IMR-90 (cell line): ENCODE results near the gene YPEL2. TPM values are rescaled to one million over a fixed set of nuclear protein-coding genes. Genes with fewer than 3 reads are reported as not detected.

Experiments
- ATAC-seq: fragments of 200-7000 bp; cut with Tn5 transposase; 2 replicates; pipeline ENCODE4 v1.9.1; 2020; ENCODE audit warnings: low read depth, mild to moderate bottlenecking, moderate library complexity
- BruUV-seq: library from RNA; stranded (reverse); fragments of 400-500 nt; replicated peaks from 2 replicates; lab custom pipeline; 2021; lab: Mats Ljungman, UMichigan
- CTCF ChIA-PET: fragments of 300-600 bp; formaldehyde crosslinking; extraction: SDS; loops from one replicate; lab custom pipeline; 2021; ENCODE audit warnings: antibody characterized with exemption; lab: Yijun Ruan, JAX
- POLR2A ChIA-PET: fragments of 300-600 bp; sonication (Branson Sonifier 250); formaldehyde crosslinking; loops from one replicate; lab custom pipeline; 2022; ENCODE audit warnings: antibody characterized with exemption; ENCODE audit not compliant: unreplicated experiment; lab: Charles Lee
- DNase-seq: peaks from one replicate; pipeline ENCODE4 v3.0.0; 2013
- H2AFZ ChIP-seq: replicated peaks from 2 replicates; pipeline ENCODE3; 2013; ENCODE audit warnings: low read length, mild to moderate bottlenecking; ENCODE audit not compliant: poor library complexity
- H2AK5ac ChIP-seq: 2 replicates; pipeline ENCODE4 v1.6.1; 2013; ENCODE audit warnings: low read depth, low read length, inconsistent platforms
- H2AK9ac ChIP-seq: replicated peaks from 2 replicates; pipeline ENCODE3; 2013; ENCODE audit warnings: mild to moderate bottlenecking, low read depth, low read length, moderate library complexity; ENCODE audit not compliant: poor library complexity
- H2BK120ac ChIP-seq: 2 replicates; pipeline ENCODE4 v1.6.1; 2013; ENCODE audit warnings: low read depth, low read length, inconsistent platforms
- H2BK15ac ChIP-seq: 3 replicates; pipeline ENCODE4 v1.6.1; 2013; ENCODE audit warnings: low read depth, low read length, inconsistent platforms
- H2BK20ac ChIP-seq: 2 replicates; pipeline ENCODE4 v1.6.1; 2013; ENCODE audit warnings: low read depth, mild to moderate bottlenecking, inconsistent platforms, low read length, moderate library complexity
- H2BK5ac ChIP-seq: 2 replicates; pipeline ENCODE4 v1.6.1; 2013; ENCODE audit warnings: mild to moderate bottlenecking, low read depth, low read length, inconsistent platforms; ENCODE audit not compliant: poor library complexity, severe bottlenecking
- H3K14ac ChIP-seq: replicated peaks from 2 replicates; pipeline ENCODE4 v1.6.1; 2013; ENCODE audit warnings: low read depth, low read length, inconsistent platforms
- H3K18ac ChIP-seq: 2 replicates; pipeline ENCODE4 v1.6.1; 2013; ENCODE audit warnings: low read depth, low read length, control low read depth
- H3K23ac ChIP-seq: 2 replicates; pipeline ENCODE4 v1.6.1; 2013; ENCODE audit warnings: low read depth, low read length, inconsistent platforms
- H3K27ac ChIP-seq: 2 replicates; pipeline ENCODE4 v1.5.1; 2013; ENCODE audit warnings: mild to moderate bottlenecking, control low read depth, low read length; ENCODE audit not compliant: insufficient read depth
- H3K27me3 ChIP-seq: 2 replicates; pipeline ENCODE4 v1.6.1; 2013; ENCODE audit warnings: low read length; ENCODE audit not compliant: control insufficient read depth, insufficient read depth
- H3K36me3 ChIP-seq: 2 replicates; pipeline ENCODE4 v1.6.1; 2013; ENCODE audit warnings: low read length, mixed read lengths; ENCODE audit not compliant: control insufficient read depth, insufficient read depth
- H3K4ac ChIP-seq: 2 replicates; pipeline ENCODE4 v1.6.1; 2013; ENCODE audit warnings: low read depth, low read length, inconsistent platforms
- H3K4me1 ChIP-seq: 2 replicates; pipeline ENCODE4 v1.6.1; 2013; ENCODE audit warnings: low read length, mixed read lengths; ENCODE audit not compliant: control insufficient read depth, insufficient read depth
- H3K4me2 ChIP-seq: 2 replicates; pipeline ENCODE4 v1.6.1; 2013; ENCODE audit warnings: low read depth, mild to moderate bottlenecking, control low read depth, low read length, moderate library complexity
- H3K4me3 ChIP-seq: 2 replicates; pipeline ENCODE4 v1.5.1; 2013; ENCODE audit warnings: low read depth, mild to moderate bottlenecking, control low read depth, low read length, moderate library complexity; ENCODE audit not compliant: insufficient read depth
- H3K56ac ChIP-seq: 2 replicates; pipeline ENCODE4 v1.6.1; 2013; ENCODE audit warnings: low read length, inconsistent platforms; ENCODE audit not compliant: insufficient read depth; ENCODE audit errors: extremely low read depth
- H3K79me1 ChIP-seq, 2 experiments: 2 replicates each; pipeline ENCODE4 v1.6.1; 2013; ENCODE audit warnings: low read length in 2 of 2, inconsistent platforms in 1 of 2, low read depth in 1 of 2
- H3K9ac ChIP-seq: 2 replicates; pipeline ENCODE4 v1.6.1; 2013; ENCODE audit warnings: low read depth, low read length, control low read depth
- H3K9me1 ChIP-seq: 2 replicates; pipeline ENCODE4 v1.6.1; 2013; ENCODE audit warnings: low read length, inconsistent platforms; ENCODE audit not compliant: insufficient read depth
- H3K9me3 ChIP-seq: 2 replicates; pipeline ENCODE4 v1.6.1; 2013; ENCODE audit warnings: low read length; ENCODE audit not compliant: control insufficient read depth, insufficient read depth
- H4K20me1 ChIP-seq: 2 replicates; pipeline ENCODE4 v1.6.1; 2013; ENCODE audit warnings: low read length, inconsistent platforms; ENCODE audit not compliant: insufficient read depth
- H4K5ac ChIP-seq: 2 replicates; pipeline ENCODE4 v1.6.1; 2013; ENCODE audit warnings: mild to moderate bottlenecking, low read depth, low read length, control low read depth
- H4K8ac ChIP-seq, 2 experiments: 2 replicates each; pipeline ENCODE4 v1.6.1; 2013; ENCODE audit warnings: low read depth in 2 of 2, low read length in 2 of 2, control low read depth in 1 of 2, inconsistent platforms in 1 of 2
- H4K91ac ChIP-seq: 2 replicates; pipeline ENCODE4 v1.6.1; 2013; ENCODE audit warnings: low read depth, low read length, inconsistent platforms; ENCODE audit not compliant: insufficient read depth
- BHLHE40 ChIP-seq: fragments of 150-350 bp; IDR thresholded peaks from 2 replicates; pipeline ENCODE4 v1.6.1; 2016; ENCODE audit warnings: mild to moderate bottlenecking, low read depth, low read length
- CEBPB ChIP-seq: IDR thresholded peaks from 2 replicates; pipeline ENCODE4 v1.6.1; 2012; ENCODE audit warnings: low read depth, low read length, improper control_type of control experiment
- WGBS, 2 experiments: methylation state at CpG; one replicate each; pipeline versions ENCODE4 v1.1.5 to v1.1.7; 2013; ENCODE audit warnings: missing lambda C conversion rate in 2 of 2; ENCODE audit not compliant: insufficient read length in 1 of 2; ENCODE audit errors: extremely low coverage in 2 of 2; 5-methylcytosine and 5-hydroxymethylcytosine counted together
- dilution Hi-C: fragments of 300-500 bp; cut with HindIII; formaldehyde crosslinking; loops from one replicate; pipeline ENCODE4 v1.14.3; 2018; ENCODE audit warnings: low sequenced_read_pairs; ENCODE audit not compliant: unreplicated experiment
- in situ Hi-C: fragments of 300-500 bp; cut with MboI; formaldehyde crosslinking; loops from 3 replicates; pipeline ENCODE4 v1.14.3; 2019; ENCODE audit warnings: low sequenced_read_pairs, inconsistent platforms, mixed read lengths
- intact Hi-C: fragments of 100-400 bp; cut with micrococcal nuclease; formaldehyde crosslinking; loops from 2 replicates; pipeline ENCODE4 v1.10.0; 2022
- polyA plus RNA-seq, 3 experiments: library from polyadenylated mRNA; depleted of rRNA; stranded (reverse); fragments of >200 nt; gene quantifications; 2 replicates each; pipeline ENCODE4 v1.2.3, GENCODE V29; 2012; ENCODE audit warnings: low replicate concordance in 1 of 3
- total RNA-seq: library from RNA; depleted of rRNA; stranded (reverse); fragments of >200 nt; gene quantifications from 2 replicates; pipeline ENCODE4 v1.2.3, GENCODE V29; 2012

Gene YPEL2
- total and polyA plus RNA-seq, 2 of the 4 experiments (the other 2 are of a cell fraction): 2.3 to 3.4 TPM

- Histone ChIP-seq H3K27ac (peak overlapping the region; percentile 62; the same call in 1 of the 2 replicates), H2AK9ac (no peak overlapping the region), H3K4ac (peak overlapping the region; percentile 70), H3K4me3 (no peak overlapping the region), H3K4me1 (peaks cover 31% of the 10 kb centered on the region), H2BK5ac (peak overlapping the region; percentile 68), H3K79me1 (no peaks in the 10 kb centered on the region; a peak in 1 of 4 replicates), H2AK5ac (0 out of 2 replicates have a peak overlapping the region, but pooled peaks have one; percentile 62), H4K20me1 (peaks cover 11% of the 10 kb centered on the region; the same call in 1 of the 2 replicates), H3K18ac (peak overlapping the region; percentile 75), H3K56ac (no peak overlapping the region), H4K5ac (peak overlapping the region; percentile 60; the same call in 1 of the 2 replicates), H3K9me1 (peaks cover 11% of the 10 kb centered on the region), H2BK15ac (0 out of 3 replicates have a peak overlapping the region, but pooled peaks have one; percentile 34), H3K9ac (no peak overlapping the region), H3K36me3 (no peaks in the 10 kb centered on the region), H4K91ac (0 out of 2 replicates have a peak overlapping the region, but pooled peaks have one; percentile 47), H2AFZ (no peak overlapping the region), H2BK20ac (peak overlapping the region; percentile 70), H3K9me3 (peaks cover 4% of the 10 kb centered on the region; the same call in 1 of the 2 replicates), H3K23ac (no peak overlapping the region), H3K27me3 (no peaks in the 10 kb centered on the region), H3K4me2 (no peak overlapping the region; the same call in 1 of the 2 replicates), H2BK120ac (peak overlapping the region; percentile 58; the same call in 1 of the 2 replicates), H4K8ac (no peak overlapping the region), H3K14ac (no peak overlapping the region; the same call in 1 of the 2 replicates)
- no peak for ATAC-seq
- BruUV-seq: no TSS peak
- POLR2A ChIA-PET: no interaction called here
- intact Hi-C loops: loop anchor here (5.0 kb wide), 1 partner anchor 46 kb away; no protein-coding TSS in a partner anchor
- WGBS, 2 experiments: no CpG with 5 or more reads among the region's 3 CpGs
- dilution Hi-C loops: no loop called here
- CTCF ChIA-PET: no interaction called here
- TF ChIP-seq CEBPB (peak; percentile 95), BHLHE40 (no peak)
- peak; percentile 81 for DNase-seq
- in situ Hi-C loops: no loop called here
Measured at GRCh38 chr17:59361386-59361785, 29.9 kb downstream of the YPEL2 start.
